HG03060 (cell line): Measurements from ENCODE around the gene PTTG1IP.

ENCODE experiments used
- ATAC-seq: cut with Tn5 transposase; IDR thresholded peaks from one replicate; pipeline ENCODE4 v1.9.1; 2021; ENCODE audit warnings: low read depth, moderate number of reproducible peaks; ENCODE audit not compliant: unreplicated experiment

The PTTG1IP gene

DNA sequence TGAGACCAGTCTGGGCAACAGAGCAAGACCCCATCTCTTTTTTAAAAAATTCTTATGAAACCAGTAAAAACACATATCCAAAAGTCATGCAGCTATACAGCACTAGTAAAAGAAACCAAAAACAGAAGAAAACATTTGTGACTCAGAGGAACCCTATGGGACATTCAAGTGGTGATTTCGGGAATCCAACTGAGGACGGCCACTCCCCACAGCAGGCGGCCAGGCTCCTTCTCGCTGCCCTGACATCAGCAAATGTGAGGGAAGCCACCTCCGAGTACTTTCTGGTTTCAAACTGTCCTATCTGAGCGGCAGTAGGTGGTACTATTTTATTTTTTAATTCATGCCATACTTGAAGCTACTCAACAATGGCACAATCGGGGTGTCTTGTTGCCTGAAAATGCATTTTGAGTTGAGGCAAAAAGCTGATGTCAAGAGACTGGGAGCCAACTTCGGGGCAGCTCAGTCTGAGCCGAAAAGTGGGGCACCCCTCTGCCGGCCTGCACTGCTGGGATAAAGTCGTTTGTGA lies 58.9 kb downstream of the PTTG1IP start:
- ATAC-seq, result no peak

DNA sequence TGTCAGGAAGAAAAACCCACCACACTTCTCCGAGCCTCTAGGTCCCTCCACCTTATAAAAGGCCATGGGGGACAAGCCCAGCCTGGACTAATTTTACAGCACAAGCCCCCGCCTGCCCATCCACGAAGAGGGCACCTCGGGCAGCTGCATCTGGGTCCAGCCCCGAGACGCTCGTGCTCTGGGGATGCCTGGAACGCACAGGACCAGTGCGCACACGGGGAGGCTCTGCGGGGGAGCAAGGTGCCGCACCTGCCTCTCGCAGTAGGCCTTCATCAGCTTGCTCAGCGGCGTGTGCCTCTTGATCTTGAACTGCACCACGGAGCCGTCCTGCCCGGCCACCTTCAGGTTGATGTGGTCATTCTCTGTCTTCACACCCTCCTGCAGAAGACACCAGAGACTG lies 59.8 kb downstream of the PTTG1IP start:
- no peak for ATAC-seq

DNA sequence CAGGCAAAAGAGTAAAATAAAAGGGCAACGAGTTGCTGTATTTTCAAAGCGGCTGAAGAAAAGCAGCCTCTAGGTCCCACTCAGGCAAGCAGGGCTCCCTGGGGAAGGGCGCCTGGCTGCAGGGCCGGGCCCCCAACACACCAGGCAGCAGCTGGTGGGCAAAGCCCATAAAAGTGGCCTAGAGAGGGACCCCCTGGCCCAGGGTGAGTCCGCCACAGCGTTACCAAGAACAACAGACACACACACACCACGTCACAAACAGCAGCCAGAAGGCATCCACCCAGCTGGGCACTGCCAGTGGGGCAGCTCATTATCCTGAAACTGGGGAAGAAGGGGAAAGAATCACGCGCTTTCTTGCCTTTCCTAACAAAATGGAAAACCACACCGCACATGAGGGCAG lies 60.3 kb downstream of the PTTG1IP start:
- no peak for ATAC-seq

DNA sequence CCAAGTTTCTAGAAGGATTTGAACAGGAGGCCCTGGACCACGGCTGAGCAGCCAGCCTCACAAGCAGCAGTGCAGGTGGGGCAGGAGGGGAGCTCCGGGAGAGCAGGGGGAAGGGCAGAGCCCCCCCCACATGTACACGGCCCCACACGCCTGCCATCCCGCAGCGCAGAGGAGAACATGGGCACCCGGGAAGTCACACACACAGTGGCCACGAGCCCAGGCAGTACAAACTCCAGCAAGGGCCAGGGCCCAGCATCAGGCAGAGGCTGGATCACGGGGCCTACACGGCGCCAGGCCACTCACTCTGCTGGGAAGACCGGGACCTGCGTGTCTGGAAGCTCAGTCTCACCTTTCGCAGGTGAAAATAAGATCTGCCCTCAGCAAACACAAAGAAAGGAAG lies 60.9 kb downstream of the PTTG1IP start:
- ATAC-seq, result no peak

DNA sequence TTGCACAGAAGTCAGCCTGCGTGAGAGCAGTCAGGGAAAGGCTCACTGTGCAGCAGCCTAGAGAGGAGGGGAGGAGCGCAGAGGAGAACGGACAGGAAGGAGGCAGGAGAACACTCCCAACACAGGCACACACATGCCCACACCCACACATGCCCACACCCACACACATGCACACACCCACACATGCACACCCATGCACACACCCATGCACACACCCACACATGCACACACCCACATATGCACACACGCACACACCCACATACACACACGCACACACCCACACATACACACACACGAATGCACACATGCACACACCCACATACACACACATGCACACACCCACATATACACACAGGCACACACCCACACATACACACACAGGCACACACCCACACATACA lies 62.7 kb downstream of the PTTG1IP start:
- ATAC-seq, result no peak

DNA sequence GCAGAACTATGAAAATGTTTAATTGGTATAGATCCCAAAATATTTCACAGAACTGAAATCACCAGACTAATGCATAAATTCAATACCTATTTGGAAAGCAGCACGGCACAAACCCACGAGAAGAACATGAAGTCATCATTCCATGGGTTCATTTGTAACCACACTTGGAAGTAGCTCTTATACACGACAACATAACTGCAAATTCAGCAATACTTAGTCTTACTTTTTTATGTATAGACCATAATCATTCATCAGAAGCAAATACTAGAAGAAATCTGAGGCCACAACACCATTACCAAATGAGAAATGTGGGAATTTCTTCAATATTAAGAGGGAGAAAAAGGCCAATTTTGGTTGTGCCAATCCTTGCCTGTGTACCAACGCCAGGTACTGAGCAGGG lies 67.6 kb downstream of the PTTG1IP start:
- ATAC-seq, result no peak

DNA sequence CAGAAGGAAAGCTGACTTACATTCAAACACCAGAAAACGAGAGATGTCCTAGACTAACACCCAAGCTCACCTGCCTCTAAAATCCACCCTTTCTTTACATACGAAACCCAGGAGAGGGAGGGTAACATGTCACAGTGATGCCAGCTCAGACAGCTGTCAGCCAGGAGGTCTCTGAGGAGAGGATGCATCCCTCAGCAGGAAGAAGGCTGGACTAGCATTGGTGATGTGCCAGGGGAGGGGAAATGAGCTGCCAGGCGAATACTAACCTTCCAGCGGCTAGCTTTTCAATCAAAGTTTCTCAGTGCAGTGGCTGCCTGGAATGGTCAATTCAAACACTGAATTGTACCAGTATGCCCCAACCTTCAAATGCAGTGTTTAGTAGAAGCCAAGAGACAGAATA lies 68.3 kb downstream of the PTTG1IP start:
- no peak for ATAC-seq

DNA sequence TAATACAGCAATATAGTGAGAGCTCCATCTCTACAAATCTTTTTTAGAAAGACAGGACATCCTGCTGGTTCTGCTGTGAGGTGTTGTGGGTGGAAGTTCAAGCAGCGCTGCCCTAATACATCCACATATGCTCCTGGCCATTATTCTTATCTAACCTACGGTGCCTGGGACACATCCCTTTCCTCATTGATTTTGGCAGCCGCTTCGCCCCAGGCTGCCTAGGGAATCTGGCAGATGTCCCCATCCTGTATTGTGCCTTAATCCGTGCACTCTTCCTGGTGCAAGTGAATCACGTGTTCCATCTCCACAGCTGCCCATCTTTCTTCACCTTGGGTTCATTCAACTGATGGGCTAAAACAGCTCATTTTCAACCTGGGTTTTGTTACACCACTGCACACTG lies 68.7 kb downstream of the PTTG1IP start:
- no peak for ATAC-seq

DNA sequence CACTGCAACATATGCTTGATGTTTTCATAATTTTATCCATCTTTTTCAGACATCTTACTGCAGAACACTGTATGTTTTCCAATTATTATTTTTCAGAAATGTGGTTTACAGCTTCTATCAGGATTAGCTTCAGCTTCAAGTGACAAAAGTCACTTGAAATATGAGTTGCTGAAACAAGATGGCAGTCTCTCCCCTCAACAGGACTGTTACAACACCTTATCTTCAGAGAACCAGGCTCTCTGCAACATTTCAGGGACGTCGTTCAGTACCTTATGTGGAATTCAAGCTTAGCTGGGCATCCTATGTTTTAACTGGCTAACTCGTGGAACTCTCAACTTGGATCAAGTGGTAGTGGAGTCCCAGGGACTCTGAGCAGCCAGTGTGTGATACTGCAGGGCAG lies 69.8 kb downstream of the PTTG1IP start:
- no peak for ATAC-seq

DNA sequence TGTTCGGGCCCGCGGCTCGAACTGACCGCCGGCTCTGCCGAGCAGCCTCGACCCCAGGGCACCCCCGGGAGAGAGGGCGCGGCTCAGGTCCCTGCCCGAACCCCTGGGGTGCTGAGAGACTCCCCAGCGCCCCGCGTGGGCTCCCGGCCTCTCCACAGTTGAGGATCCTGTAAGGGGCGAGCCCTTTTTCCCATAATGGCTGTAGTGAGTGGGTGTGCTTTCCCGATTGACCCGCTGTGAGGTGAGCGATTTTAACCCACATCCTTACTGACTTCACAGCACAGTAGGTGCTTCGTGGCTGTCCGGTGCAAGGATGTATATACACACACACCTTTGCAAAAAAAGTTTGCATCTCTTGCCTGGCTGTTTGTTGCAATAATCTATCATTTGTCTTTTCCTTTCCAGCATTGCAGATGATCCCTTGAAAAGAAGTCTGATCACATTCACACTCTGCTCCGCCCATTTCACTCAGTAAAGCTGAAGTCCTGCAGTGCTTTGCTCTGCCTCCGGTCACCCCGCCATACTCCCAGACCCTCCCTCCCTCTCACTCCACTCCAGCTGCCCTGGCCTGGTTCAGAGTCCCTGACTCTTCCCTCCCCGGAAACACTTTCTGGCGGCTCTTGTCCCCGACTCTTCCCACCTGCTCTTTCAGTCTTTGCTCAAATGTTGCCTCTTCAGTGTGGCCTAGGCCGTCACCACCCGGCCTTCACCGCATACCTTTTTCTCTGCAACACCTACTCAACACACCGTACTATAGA lies 70.9 kb downstream of the PTTG1IP start:
- ATAC-seq, result no peak

DNA sequence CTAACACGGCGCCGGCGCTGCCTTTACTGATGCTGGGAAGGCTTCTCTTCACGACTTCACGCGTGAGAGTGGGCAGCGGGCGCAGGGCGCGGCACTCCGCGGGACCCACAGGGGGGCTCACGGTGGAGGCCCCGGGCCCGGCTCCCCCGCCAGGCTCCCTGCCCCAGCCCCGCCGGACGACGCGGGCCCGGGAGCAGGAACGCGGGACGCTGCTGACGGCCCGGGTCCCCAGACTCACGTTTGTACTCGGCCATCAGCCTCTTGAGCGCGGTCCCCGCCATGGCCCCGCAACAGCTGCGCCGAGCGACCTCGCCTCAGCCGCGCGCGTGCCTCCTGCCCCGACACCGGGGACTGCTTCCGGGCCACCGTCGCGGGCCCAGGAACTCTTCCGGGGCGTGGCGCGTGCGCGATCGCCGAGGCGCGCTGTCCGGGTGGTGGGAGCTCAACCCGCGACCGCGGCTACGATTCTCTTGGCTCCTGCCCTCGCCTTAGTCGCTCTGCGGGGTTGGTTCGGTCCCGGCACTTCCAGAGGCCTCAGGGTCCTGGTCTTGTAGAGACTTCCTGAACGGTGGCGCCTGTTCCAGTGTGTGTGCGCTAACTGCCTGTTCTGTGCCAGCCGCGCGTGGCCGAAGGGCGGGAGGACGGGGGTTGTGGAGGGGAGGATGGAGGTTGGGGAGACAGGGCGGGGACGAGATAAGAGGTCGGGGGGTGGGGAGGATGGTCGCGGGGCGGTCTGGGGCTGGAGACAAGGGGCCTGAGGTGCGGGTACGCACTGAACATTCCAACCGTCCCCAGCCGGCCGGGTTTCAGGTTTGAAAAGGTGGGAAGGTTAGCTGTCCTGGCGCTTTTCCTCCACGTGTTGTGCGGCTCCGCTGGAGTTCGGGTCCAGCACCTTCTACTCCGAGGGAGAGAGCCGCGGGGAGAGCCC lies 71.8 kb downstream of the PTTG1IP start, which contains the start of gene UBE2G2:
Gene UBE2G2, minus strand, starts transcription at position 353 of the 928 bp plus-strand sequence. Its CDS starts 72 bp downstream, at position 281.
- no peak for ATAC-seq

DNA sequence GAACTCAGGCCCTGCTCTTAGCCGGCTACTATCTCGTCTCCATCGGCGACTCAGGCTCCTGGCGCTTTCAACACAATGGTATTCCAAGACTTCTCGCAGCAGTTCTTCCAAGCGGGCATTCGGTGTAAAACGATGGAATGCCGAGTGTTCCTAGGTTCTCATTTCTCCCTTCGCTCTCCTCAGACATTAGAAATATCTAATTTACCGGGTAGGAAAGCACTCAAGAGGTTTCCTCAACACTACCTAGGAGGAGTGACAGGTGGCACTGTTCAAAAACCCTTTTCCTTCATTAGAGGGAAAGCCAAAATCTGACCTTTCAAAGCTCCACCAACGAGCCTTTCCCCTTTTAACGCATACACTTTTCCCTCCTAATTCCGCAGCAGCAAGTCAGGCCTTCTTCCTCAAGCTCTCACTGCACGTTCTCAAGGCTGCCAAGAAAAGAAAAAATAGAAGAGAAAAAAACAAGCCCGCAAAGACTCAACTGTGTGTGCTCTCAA lies 72.5 kb downstream of the PTTG1IP start:
- no peak for ATAC-seq

DNA sequence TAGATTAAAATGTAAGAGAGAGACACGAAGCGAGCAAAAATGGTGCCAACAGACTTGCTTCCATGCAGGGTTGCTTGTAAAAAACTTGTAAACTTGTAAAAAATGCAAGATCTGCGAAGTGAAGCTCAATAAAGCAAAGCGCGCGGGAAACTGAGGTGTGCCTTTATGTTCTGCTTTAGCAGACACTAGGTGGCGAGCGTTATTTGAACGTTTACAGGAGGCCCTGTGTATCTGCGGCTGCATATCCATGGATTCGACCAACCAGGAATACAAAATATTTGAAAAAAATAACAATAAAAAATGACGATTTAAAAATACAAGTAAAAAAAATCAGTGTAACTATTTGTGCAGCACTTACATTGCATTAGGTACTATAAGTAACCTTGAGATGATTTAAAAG lies 73.4 kb downstream of the PTTG1IP start:
- ATAC-seq, result no peak

DNA sequence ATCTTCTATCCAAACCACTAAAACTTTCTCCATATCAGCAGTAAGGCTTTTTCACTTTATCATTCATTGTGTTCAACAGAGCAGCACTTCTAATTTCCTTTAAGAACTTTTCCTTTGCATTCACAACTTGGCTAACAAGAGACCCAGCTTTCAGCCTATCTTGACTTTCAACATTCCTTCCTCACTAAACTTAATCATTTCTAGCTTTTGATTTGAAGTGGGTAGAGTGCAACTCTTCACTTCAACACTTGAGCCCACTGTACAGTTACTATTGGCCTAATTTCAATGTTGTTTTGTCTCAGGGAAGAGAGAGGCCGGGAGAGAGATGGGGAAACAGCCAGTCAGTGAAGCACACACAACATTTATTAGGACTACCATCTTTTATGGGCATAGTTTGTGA lies 73.8 kb downstream of the PTTG1IP start:
- no peak for ATAC-seq
